IPS-18a (cell line): ENCODE measurements around the gene PAK3.
A peak's percentile ranks its signal among the peaks of the same experiment; 100 is the strongest.

Experiments used
- H3K27ac ChIP-seq: one replicate; pipeline ENCODE4 v1.5.1; 2013; ENCODE audit warnings: low read length
- H3K27me3 ChIP-seq: one replicate; pipeline ENCODE4 v1.6.1; 2013; ENCODE audit warnings: mild to moderate bottlenecking, low read length; ENCODE audit not compliant: control insufficient read depth, insufficient read depth
- H3K36me3 ChIP-seq: one replicate; pipeline ENCODE4 v1.6.1; 2013; ENCODE audit warnings: low read depth, low read length; ENCODE audit not compliant: control insufficient read depth
- H3K4me1 ChIP-seq: one replicate; pipeline ENCODE4 v1.6.1; 2013; ENCODE audit warnings: low read depth, low read length; ENCODE audit not compliant: control insufficient read depth
- H3K4me3 ChIP-seq: one replicate; pipeline ENCODE4 v1.5.1; 2013; ENCODE audit warnings: low read length
- H3K9ac ChIP-seq: one replicate; pipeline ENCODE4 v1.6.1; 2013; ENCODE audit warnings: mild to moderate bottlenecking, low read length, moderate library complexity
- H3K9me3 ChIP-seq: one replicate; pipeline ENCODE4 v1.6.1; 2013; ENCODE audit warnings: low read depth, low read length; ENCODE audit not compliant: control insufficient read depth

Gene PAK3

DNA sequence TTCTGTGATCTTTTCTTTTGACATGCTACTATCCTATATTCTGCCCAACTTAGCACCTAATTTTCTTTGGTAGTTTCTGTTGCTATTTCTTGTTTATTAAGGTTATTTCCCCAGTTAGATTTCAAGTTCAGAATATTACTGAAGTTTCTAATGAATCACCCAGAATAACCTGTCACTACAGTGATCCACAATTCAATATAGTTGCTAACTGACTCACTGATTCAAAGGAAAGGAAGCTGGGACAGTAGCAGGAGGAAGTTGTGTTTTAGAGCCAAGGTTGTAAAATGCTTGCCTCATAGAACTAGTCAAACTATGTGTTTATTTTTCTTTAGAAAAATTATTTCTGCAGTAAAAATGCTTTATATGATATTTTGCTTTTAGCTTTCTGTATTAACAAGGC, 37.4 kb downstream of the PAK3 start:
- Histone ChIP-seq H3K4me3 (no peak overlapping the region), H3K36me3 (no peaks in the 10 kb centered on the region), H3K4me1 (no peaks in the 10 kb centered on the region), H3K9ac (no peak overlapping the region), H3K27ac (no peak overlapping the region), H3K27me3 (no peaks in the 10 kb centered on the region), H3K9me3 (no peaks in the 10 kb centered on the region)

DNA sequence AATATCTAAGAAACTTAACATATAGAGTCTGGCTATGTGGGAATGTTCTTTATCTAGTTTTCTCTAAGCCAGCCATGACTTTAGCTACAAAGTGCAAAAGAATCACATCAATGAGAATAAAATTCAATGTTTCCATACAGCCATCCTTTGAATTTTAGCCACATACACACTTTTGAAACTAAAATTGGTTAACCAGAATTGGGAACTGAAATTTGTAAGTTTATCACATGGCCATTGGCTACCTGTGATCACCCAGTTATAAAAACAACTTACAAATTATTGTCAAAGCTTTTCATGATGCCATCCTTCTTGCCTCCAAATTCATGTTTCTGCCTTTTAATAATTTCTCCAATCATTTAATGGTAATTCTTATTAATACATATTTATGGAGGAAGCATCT, 49.9 kb downstream of the PAK3 start:
- H3K9ac ChIP-seq = no peak overlapping the region
- no peaks in the 10 kb centered on the region for H3K4me1 ChIP-seq
- H3K4me3 ChIP-seq = no peak overlapping the region
- H3K9me3 ChIP-seq = no peaks in the 10 kb centered on the region
- no peak overlapping the region for H3K27ac ChIP-seq
- no peaks in the 10 kb centered on the region for H3K27me3 ChIP-seq
- H3K36me3 ChIP-seq = no peaks in the 10 kb centered on the region

- no peaks in the 10 kb centered on the region for H3K9me3 ChIP-seq
- no peaks in the 10 kb centered on the region for H3K4me1 ChIP-seq
- H3K9ac ChIP-seq = no peak overlapping the region
- no peaks in the 10 kb centered on the region for H3K27me3 ChIP-seq
- no peak overlapping the region for H3K4me3 ChIP-seq
- no peak overlapping the region for H3K27ac ChIP-seq
- H3K36me3 ChIP-seq = no peaks in the 10 kb centered on the region
Measured at GRCh38 chrX:111151764-111152163, 55.8 kb downstream of the PAK3 start.

DNA sequence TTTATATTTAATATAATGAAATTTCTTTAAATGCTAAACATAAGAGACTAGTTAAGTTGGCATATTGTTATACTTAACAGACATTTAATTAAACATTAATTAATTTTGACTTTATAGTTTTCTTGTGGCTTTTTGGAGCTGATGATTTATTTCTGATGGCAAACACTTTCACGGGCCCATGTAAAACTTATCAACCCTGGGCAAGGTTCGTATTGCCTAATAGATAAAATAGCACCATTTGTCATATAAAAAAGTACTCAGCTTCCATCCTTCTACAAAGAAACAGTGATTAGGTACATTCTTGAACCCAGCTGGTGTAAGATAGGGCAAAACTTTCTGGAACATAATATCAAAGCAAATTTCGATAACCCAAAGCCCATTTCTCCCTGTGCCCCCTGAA, 63.2 kb downstream of the PAK3 start:
- Histone ChIP-seq H3K27me3 (no peaks in the 10 kb centered on the region), H3K4me1 (no peaks in the 10 kb centered on the region), H3K9ac (no peak overlapping the region), H3K36me3 (no peaks in the 10 kb centered on the region), H3K4me3 (no peak overlapping the region), H3K9me3 (no peaks in the 10 kb centered on the region), H3K27ac (no peak overlapping the region)

- H3K36me3 ChIP-seq = no peaks in the 10 kb centered on the region
- H3K9ac ChIP-seq = no peak overlapping the region
- H3K9me3 ChIP-seq = no peaks in the 10 kb centered on the region
- H3K27ac ChIP-seq = no peak overlapping the region
- no peaks in the 10 kb centered on the region for H3K27me3 ChIP-seq
- no peak overlapping the region for H3K4me3 ChIP-seq
- no peaks in the 10 kb centered on the region for H3K4me1 ChIP-seq
Measured at GRCh38 chrX:111164728-111165127, 68.7 kb downstream of the PAK3 start.

GRCh38 chrX:111165902-111166301, 69.9 kb downstream of the PAK3 start:
- H3K27me3 ChIP-seq = no peaks in the 10 kb centered on the region
- no peak overlapping the region for H3K27ac ChIP-seq
- H3K4me1 ChIP-seq = no peaks in the 10 kb centered on the region
- H3K9me3 ChIP-seq = no peaks in the 10 kb centered on the region
- H3K9ac ChIP-seq = no peak overlapping the region
- H3K4me3 ChIP-seq = no peak overlapping the region
- H3K36me3 ChIP-seq = no peaks in the 10 kb centered on the region

DNA sequence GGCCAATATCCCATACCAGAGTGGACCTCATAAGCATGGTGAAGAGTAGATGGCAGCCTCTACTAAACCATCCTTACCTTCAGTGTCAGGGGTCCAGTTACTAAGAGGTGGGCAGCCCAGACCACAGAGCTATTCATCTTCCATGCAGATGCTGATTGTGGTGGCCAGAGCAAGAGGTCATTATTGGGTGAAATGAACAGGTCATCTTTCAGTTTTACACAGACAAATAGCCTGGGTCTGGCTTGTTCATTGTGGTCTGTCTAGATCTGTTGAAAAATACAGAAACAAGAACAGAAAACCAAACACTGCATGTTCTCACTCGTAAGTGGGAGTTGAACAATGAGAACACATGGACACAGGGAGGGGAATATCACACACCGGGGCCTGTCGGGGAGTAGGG, 71.3 kb downstream of the PAK3 start:
- H3K27me3 ChIP-seq = no peaks in the 10 kb centered on the region
- H3K27ac ChIP-seq = no peak overlapping the region
- no peak overlapping the region for H3K4me3 ChIP-seq

GRCh38 chrX:111168314-111168713, 72.3 kb downstream of the PAK3 start:
- H3K4me1 ChIP-seq = no peaks in the 10 kb centered on the region
- no peaks in the 10 kb centered on the region for H3K27me3 ChIP-seq
- H3K9ac ChIP-seq = no peak overlapping the region
- H3K9me3 ChIP-seq = no peaks in the 10 kb centered on the region
- no peak overlapping the region for H3K4me3 ChIP-seq
- no peaks in the 10 kb centered on the region for H3K36me3 ChIP-seq
- H3K27ac ChIP-seq = no peak overlapping the region

More for the DNA sequence above, 71.3 kb downstream of the PAK3 start:
- H3K36me3 ChIP-seq = no peaks in the 10 kb centered on the region
- no peaks in the 10 kb centered on the region for H3K9me3 ChIP-seq
- no peak overlapping the region for H3K9ac ChIP-seq
- H3K4me1 ChIP-seq = no peaks in the 10 kb centered on the region

DNA sequence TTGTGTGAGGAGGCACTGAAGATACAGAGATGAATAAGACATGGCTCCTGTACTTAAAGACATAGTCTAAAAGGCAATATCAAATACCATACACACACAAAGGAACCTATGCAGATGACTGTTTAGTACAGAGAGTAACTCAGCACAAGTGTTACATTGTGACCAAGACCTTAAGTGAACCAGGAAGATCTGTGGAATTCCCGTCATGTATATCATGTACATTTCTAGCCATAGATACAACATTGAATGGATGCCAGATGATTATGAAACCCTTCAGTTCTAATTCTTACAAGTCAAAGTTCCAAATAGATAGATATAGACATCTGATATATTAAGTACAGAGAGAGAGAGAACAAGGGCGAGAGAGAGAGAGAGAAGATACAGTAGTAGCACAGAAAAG, 73.2 kb downstream of the PAK3 start:
- no peaks in the 10 kb centered on the region for H3K27me3 ChIP-seq
- no peaks in the 10 kb centered on the region for H3K4me1 ChIP-seq
- no peaks in the 10 kb centered on the region for H3K9me3 ChIP-seq
- H3K4me3 ChIP-seq = no peak overlapping the region
- no peak overlapping the region for H3K9ac ChIP-seq
- H3K27ac ChIP-seq = no peak overlapping the region
- H3K36me3 ChIP-seq = no peaks in the 10 kb centered on the region

GRCh38 chrX:111170017-111170416, 74.0 kb downstream of the PAK3 start:
- Histone ChIP-seq H3K27me3 (no peaks in the 10 kb centered on the region), H3K4me3 (no peak overlapping the region), H3K4me1 (no peaks in the 10 kb centered on the region), H3K27ac (no peak overlapping the region), H3K36me3 (no peaks in the 10 kb centered on the region), H3K9me3 (no peaks in the 10 kb centered on the region), H3K9ac (no peak overlapping the region)

DNA sequence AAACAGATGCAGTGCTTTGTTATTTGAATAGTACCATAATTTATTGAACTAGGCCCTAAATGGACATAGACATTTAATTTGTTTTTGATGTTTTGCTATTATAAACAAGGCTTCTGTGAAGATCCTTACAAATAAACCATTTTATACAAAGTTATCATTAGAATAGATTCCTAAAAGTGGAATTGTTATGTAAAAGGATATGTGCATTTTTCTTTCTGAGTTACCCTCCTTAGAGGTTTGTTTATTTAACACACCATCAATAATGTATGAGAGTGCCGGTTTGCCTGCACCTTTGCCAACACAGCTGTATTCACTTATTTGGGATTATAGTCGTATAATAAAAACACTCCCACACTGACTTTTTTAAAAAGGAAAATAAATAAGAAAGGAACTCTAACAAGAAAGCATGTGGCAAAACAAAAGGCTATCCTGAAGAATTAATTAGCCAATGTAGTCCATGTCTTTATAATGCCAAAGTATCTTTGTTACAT, 84.8 kb downstream of the PAK3 start:
- H3K4me3 ChIP-seq = no peak overlapping the region
- no peaks in the 10 kb centered on the region for H3K36me3 ChIP-seq
- no peaks in the 10 kb centered on the region for H3K27me3 ChIP-seq
- no peaks in the 10 kb centered on the region for H3K9me3 ChIP-seq
- H3K27ac ChIP-seq = no peak overlapping the region
- H3K4me1 ChIP-seq = peaks cover 24% of the 10 kb centered on the region
- H3K9ac ChIP-seq = no peak overlapping the region

DNA sequence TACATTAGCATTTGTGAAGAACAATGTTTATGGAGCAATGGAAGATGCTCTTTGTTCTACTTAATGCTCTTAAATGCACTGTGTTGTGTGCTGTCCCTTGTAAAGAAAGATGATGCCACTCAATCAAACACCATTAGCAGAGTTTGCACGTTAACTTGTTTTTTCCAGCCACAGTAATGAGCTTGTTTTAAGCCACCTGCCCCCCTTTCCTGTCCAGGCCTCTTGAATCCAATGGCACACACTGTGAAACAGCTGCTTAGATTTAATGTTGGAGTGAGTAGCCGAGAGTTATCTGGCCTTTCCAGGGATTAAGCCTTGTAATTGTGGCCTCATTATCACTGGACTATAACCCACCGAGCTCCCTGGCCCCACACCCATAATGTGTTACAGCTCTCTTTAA, 86.0 kb downstream of the PAK3 start:
- no peaks in the 10 kb centered on the region for H3K9me3 ChIP-seq
- H3K4me3 ChIP-seq = peak overlapping the region; percentile 28
- no peaks in the 10 kb centered on the region for H3K27me3 ChIP-seq
- H3K27ac ChIP-seq = no peak overlapping the region
- no peak overlapping the region for H3K9ac ChIP-seq
- H3K4me1 ChIP-seq = peaks cover 24% of the 10 kb centered on the region
- no peaks in the 10 kb centered on the region for H3K36me3 ChIP-seq
